IPS-18c (cell line): ENCODE measurements around the gene KDM1B.
"Not testable (repeated sequence)": the region's sequence is repeated elsewhere in the genome, so short reads cannot be mapped to it uniquely, and the experiment has no call there.

ENCODE experiments used
- H3K4me3 ChIP-seq: 2 replicates; pipeline ENCODE4 v1.7.0; 2013; ENCODE audit warnings: low read depth, mild to moderate bottlenecking, low read length, moderate library complexity; ENCODE audit not compliant: insufficient read depth
- H3K9me3 ChIP-seq: one replicate; pipeline ENCODE4 v1.6.1; 2013; ENCODE audit warnings: mild to moderate bottlenecking, low read length, moderate library complexity; ENCODE audit not compliant: control insufficient read depth, insufficient read depth

KDM1B gene

GRCh38 chr6:18176198-18176597 lies 21.0 kb downstream of the KDM1B start:
- H3K4me3 ChIP-seq, H3K9me3 ChIP-seq: not testable (repeated sequence)

GRCh38 chr6:18177286-18177965 lies 22.2 kb downstream of the KDM1B start:
- Histone ChIP-seq H3K9me3 (no peaks in the 10 kb centered on the region), H3K4me3 (no peak overlapping the region)

GRCh38 chr6:18178960-18179615 lies 23.9 kb downstream of the KDM1B start:
- Histone ChIP-seq H3K9me3 (no peaks in the 10 kb centered on the region), H3K4me3 (no peak overlapping the region)

- Histone ChIP-seq H3K4me3 (no peak overlapping the region), H3K9me3 (no peaks in the 10 kb centered on the region)
These were observed 24.6 kb downstream of the KDM1B start for GRCh38 chr6:18179770-18180356.

GRCh38 chr6:18182568-18182967 lies 27.3 kb downstream of the KDM1B start:
- Histone ChIP-seq H3K9me3 (no peaks in the 10 kb centered on the region), H3K4me3 (no peak overlapping the region)

GRCh38 chr6:18183766-18184165 lies 28.5 kb downstream of the KDM1B start:
- Histone ChIP-seq H3K4me3 (no peak overlapping the region), H3K9me3 (no peaks in the 10 kb centered on the region)

- Histone ChIP-seq H3K9me3 (no peaks in the 10 kb centered on the region), H3K4me3 (no peak overlapping the region)
These were observed 30.4 kb downstream of the KDM1B start for GRCh38 chr6:18185624-18186023.

- Histone ChIP-seq H3K4me3 (no peak overlapping the region), H3K9me3 (no peaks in the 10 kb centered on the region)
These were observed 30.8 kb downstream of the KDM1B start for GRCh38 chr6:18186033-18186432.

- Histone ChIP-seq H3K4me3 (no peak overlapping the region), H3K9me3 (no peaks in the 10 kb centered on the region)
These were observed 31.5 kb downstream of the KDM1B start for GRCh38 chr6:18186540-18187250.

- H3K4me3 ChIP-seq: no peak overlapping the region
- no peaks in the 10 kb centered on the region for H3K9me3 ChIP-seq
These were observed 32.5 kb downstream of the KDM1B start for GRCh38 chr6:18187701-18188100.

GRCh38 chr6:18189196-18189595 lies 34.0 kb downstream of the KDM1B start:
- H3K4me3 ChIP-seq: no peak overlapping the region

GRCh38 chr6:18192026-18192425 lies 36.8 kb downstream of the KDM1B start:
- Histone ChIP-seq H3K4me3 (no peak overlapping the region), H3K9me3 (no peaks in the 10 kb centered on the region)

More at GRCh38 chr6:18189196-18189595, 34.0 kb downstream of the KDM1B start:
- H3K9me3 ChIP-seq: no peaks in the 10 kb centered on the region

- Histone ChIP-seq H3K9me3 (no peaks in the 10 kb centered on the region), H3K4me3 (no peak overlapping the region)
These were observed 48.6 kb downstream of the KDM1B start for GRCh38 chr6:18203786-18204185.

GRCh38 chr6:18204691-18205090 lies 49.5 kb downstream of the KDM1B start:
- Histone ChIP-seq H3K9me3 (no peaks in the 10 kb centered on the region), H3K4me3 (no peak overlapping the region)

- no peak overlapping the region for H3K4me3 ChIP-seq
- H3K9me3 ChIP-seq: no peaks in the 10 kb centered on the region
These were observed 51.4 kb downstream of the KDM1B start for GRCh38 chr6:18206591-18206990.

GRCh38 chr6:18207438-18207837 lies 52.2 kb downstream of the KDM1B start:
- Histone ChIP-seq H3K4me3 (no peak overlapping the region), H3K9me3 (no peaks in the 10 kb centered on the region)

GRCh38 chr6:18207949-18208348 lies 52.7 kb downstream of the KDM1B start:
- Histone ChIP-seq H3K4me3 (no peak overlapping the region), H3K9me3 (no peaks in the 10 kb centered on the region)

GRCh38 chr6:18208778-18209177 lies 53.6 kb downstream of the KDM1B start:
- not testable (repeated sequence) for H3K4me3 ChIP-seq, H3K9me3 ChIP-seq
